KG1 (cell line): ENCODE measurements around the gene POU6F2.

Experiments
- DNase-seq: peaks from one replicate; lab custom pipeline; 2025; lab: John Stamatoyannopoulos, UW

POU6F2 gene

DNA sequence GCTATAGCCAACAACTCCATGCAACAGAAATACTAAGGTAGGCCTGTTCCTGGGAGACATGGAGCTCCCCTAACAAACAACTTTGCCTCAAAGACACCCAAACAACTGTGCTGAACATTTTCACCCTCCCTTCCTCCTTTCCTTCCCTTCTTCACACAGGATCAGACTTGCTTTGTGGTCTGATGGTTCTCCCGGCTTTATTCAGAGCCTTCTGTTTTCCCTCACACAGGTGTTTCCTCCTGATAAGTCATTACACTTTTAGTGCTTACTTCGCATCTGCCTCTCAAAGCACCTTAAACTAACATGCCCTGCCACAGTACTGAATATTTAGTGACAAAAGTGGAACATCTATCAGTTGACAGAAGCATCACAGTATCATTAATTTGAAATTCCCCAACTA, 532.2 kb downstream of the POU6F2 start:
- DNase-seq, result peak; percentile 31

- DNase-seq, result no peak
Measured at GRCh38 chr7:39510864-39511354, 533.2 kb downstream of the POU6F2 start.

- no peak for DNase-seq
Measured at GRCh38 chr7:39515534-39516228, 538.0 kb downstream of the POU6F2 start.

DNA sequence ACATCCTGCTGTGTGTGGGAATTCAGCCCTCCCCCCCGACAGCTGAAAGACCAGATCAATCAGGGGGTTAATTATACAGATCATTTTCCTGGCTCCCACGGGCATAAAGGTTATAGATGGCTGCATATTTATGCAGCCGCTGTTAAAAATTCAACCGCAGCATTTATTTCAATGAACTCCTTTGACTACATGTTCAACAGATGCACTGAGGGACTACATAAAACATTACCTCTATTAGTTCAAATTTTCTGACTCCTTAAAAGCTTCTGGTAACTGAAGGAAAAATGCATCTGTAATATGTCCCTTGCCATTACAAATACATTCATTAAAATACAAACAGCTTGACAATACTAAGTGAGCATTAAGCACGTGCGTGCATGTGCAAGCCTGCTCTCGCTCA, 538.8 kb downstream of the POU6F2 start:
- no peak for DNase-seq

GRCh38 chr7:39517240-39517639, 539.5 kb downstream of the POU6F2 start:
- DNase-seq, result no peak
